AG04450 (cell line): Measurements from ENCODE around the gene GALNT9. TPM values are rescaled to one million over a fixed set of nuclear protein-coding genes. Genes with fewer than 3 reads are reported as not detected.
"Not testable (repeated sequence)": the region's sequence is repeated elsewhere in the genome, so short reads cannot be mapped to it uniquely, and the experiment has no call there.

Experiments
- CTCF ChIA-PET: fragments of 300-600, 350-600 bp; formaldehyde crosslinking; extraction: SDS; loops from one replicate; lab custom pipeline; 2022; ENCODE audit warnings: antibody characterized with exemption, inconsistent platforms; lab: Charles Lee
- POLR2A ChIA-PET: fragments of 350-600 bp; formaldehyde crosslinking; extraction: SDS; loops from one replicate; lab custom pipeline; 2021; ENCODE audit warnings: antibody characterized with exemption, inconsistent platforms; lab: Yijun Ruan, JAX
- DNase-seq: peaks from one replicate; pipeline ENCODE4 v3.0.0-alpha.2; 2011; ENCODE audit warnings: low read depth, low spot score
- H3K27ac ChIP-seq: one replicate; pipeline ENCODE4 v1.5.1; 2012; ENCODE audit warnings: low read depth, low read length, control low read depth
- H3K27me3 ChIP-seq: one replicate; pipeline ENCODE4 v1.6.0; 2012; ENCODE audit warnings: low read length; ENCODE audit not compliant: control insufficient read depth, insufficient read depth
- H3K4me3 ChIP-seq: 2 replicates; pipeline ENCODE4 v1.5.1; 2011; ENCODE audit warnings: mild to moderate bottlenecking, low read depth, low read length, control low read depth
- H3K9me3 ChIP-seq: 2 replicates; pipeline ENCODE4 v1.5.1; 2012; ENCODE audit warnings: low read length; ENCODE audit not compliant: control insufficient read depth, insufficient read depth
- CTCF ChIP-seq: IDR thresholded peaks from 2 replicates; pipeline ENCODE4 v1.5.1; 2011; ENCODE audit warnings: low read depth, low read length, control low read depth, inconsistent platforms
- polyA plus RNA-seq: library from polyadenylated mRNA; depleted of rRNA; stranded (reverse); fragments of >200 nt; gene quantifications from 2 replicates; pipeline ENCODE4 v1.2.3, GENCODE V29; 2011

GALNT9 gene
- polyA plus RNA-seq, 1 experiment = not detected

- Histone ChIP-seq H3K4me3 (no peak overlapping the region), H3K27ac (no peak overlapping the region), H3K27me3 (no peaks in the 10 kb centered on the region), H3K9me3 (peaks cover 11% of the 10 kb centered on the region)
- TF ChIP-seq CTCF = no peak
- ChIA-PET POLR2A (no interaction called here), CTCF (no interaction called here)
- DNase-seq = no peak
These were observed 82.2 kb downstream of the GALNT9 start for GRCh38 chr12:132246997-132247717.

- CTCF ChIA-PET = no interaction called here
- H3K27me3 ChIP-seq = no peaks in the 10 kb centered on the region
These were observed 83.8 kb downstream of the GALNT9 start for GRCh38 chr12:132245521-132246101.

GRCh38 chr12:132244724-132245295 is 84.6 kb downstream of the GALNT9 start:
- Histone ChIP-seq H3K4me3 (no peak overlapping the region), H3K27me3 (no peaks in the 10 kb centered on the region), H3K27ac (no peak overlapping the region), H3K9me3 (peaks cover 16% of the 10 kb centered on the region)
- no peak for DNase-seq
- no peak for TF ChIP-seq CTCF
- POLR2A ChIA-PET = no interaction called here
- CTCF ChIA-PET = no interaction called here

More at GRCh38 chr12:132245521-132246101, 83.8 kb downstream of the GALNT9 start:
- POLR2A ChIA-PET = no interaction called here
- peaks cover 11% of the 10 kb centered on the region for H3K9me3 ChIP-seq
- DNase-seq = no peak
- no peak overlapping the region for H3K27ac ChIP-seq
- no peak for TF ChIP-seq CTCF
- no peak overlapping the region for H3K4me3 ChIP-seq

- no peak for DNase-seq
- Histone ChIP-seq H3K27ac (no peak overlapping the region), H3K4me3 (no peak overlapping the region), H3K9me3 (peaks cover 16% of the 10 kb centered on the region), H3K27me3 (no peaks in the 10 kb centered on the region)
- POLR2A ChIA-PET = no interaction called here
- TF ChIP-seq CTCF = no peak
- CTCF ChIA-PET = no interaction called here
These were observed 85.6 kb downstream of the GALNT9 start for GRCh38 chr12:132243596-132244310.

- H3K27me3 ChIP-seq, H3K4me3 ChIP-seq, H3K27ac ChIP-seq, POLR2A ChIA-PET, DNase-seq, CTCF ChIA-PET: not testable (repeated sequence)
- H3K9me3 ChIP-seq = peaks cover 21% of the 10 kb centered on the region
These were observed 86.2 kb downstream of the GALNT9 start for GRCh38 chr12:132243171-132243570.

- H3K4me3 ChIP-seq, CTCF ChIA-PET, H3K27me3 ChIP-seq, H3K27ac ChIP-seq, POLR2A ChIA-PET, DNase-seq: not testable (repeated sequence)
- peaks cover 44% of the 10 kb centered on the region for H3K9me3 ChIP-seq
These were observed 88.8 kb downstream of the GALNT9 start for GRCh38 chr12:132240669-132241007.
